GM23248 (cell line): ENCODE measurements around the gene GALNT2.

Source experiments
- EZH2 ChIP-seq: fragments of 200-600 bp; sonication (generic); IDR thresholded peaks from 2 replicates; pipeline ENCODE4 v1.6.1; 2018; ENCODE audit warnings: antibody characterized with exemption, mild to moderate bottlenecking; ENCODE audit not compliant: insufficient read depth, poor library complexity, severe bottlenecking
- EZH2phosphoT487 ChIP-seq: fragments of 200-600 bp; sonication (generic); IDR thresholded peaks from 2 replicates; pipeline ENCODE4 v1.6.1; 2018; ENCODE audit warnings: antibody characterized with exemption, moderate library complexity, mild to moderate bottlenecking, low read depth; ENCODE audit not compliant: insufficient read depth

DNA sequence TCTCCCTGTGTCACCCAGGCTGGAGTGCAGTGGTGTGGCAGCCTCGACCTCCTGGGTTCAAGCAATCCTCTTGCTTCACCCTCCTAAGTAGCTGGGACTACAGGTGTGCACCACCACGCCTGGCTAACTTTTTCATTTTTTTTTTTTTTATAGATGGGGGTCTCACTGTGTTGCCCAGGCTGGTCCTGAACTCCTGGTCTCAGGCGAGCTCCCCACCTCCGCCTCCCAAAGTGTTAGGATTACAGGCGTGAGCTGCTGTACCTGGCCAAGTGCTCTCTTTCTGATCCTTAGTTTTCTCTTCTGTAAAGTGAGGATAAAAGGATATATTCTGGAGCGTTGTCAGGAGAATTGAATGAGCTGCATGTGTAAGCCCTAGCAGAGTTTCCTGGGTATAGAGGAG lies 68.7 kb downstream of the GALNT2 start:
- TF ChIP-seq EZH2 (no peak), EZH2phosphoT487 (no peak)
